ENCODE measurements around the gene DERA.

DERA gene

DNA sequence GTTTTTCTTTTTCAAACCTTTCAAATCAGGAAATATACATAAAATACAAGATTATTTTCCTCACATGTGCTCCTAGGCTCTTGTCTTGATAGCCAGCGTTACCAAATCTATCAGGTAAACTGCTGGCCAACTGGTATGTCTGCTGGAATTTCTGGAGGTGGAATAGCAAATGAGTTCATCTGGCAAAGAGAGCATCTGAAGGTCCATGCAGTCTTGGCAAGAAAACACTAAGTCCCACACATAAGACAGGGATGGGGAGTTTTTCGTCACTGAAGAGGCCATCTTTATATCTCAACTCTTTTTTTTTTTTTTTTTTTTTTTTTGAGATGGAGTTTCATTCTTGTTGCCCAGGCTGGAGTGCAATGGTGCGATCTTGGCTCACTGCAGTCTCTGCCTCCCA lies 60.1 kb downstream of the DERA start:
- POLR2A ChIA-PET = no interaction called here
- TF ChIP-seq ZNF768 (tag by site-specific recombination; IDR thresholded peaks at IDR 0.05) (no peak), ZNF169 (tag by site-specific recombination; IDR thresholded peaks at IDR 0.05) (no peak), ZFP3 (tag by site-specific recombination; IDR thresholded peaks at IDR 0.05; ENCODE audit: low read depth) (no peak), ZNF223 (tag by site-specific recombination; IDR thresholded peaks at IDR 0.05) (no peak), ZNF785 (tag by site-specific recombination; IDR thresholded peaks at IDR 0.05) (no peak), MEIS1 (CRISPR knock-in tag; IDR thresholded peaks at IDR 0.05; ENCODE audit: borderline replicate concordance) (no peak), ZNF133 (tag by site-specific recombination; IDR thresholded peaks at IDR 0.05) (no peak), ZBTB1 (tag by site-specific recombination; IDR thresholded peaks at IDR 0.05) (no peak), ZSCAN16 (tag by site-specific recombination; IDR thresholded peaks at IDR 0.05) (no peak), ZXDB (tag by site-specific recombination; IDR thresholded peaks at IDR 0.05) (no peak), MYNN (tag by site-specific recombination; IDR thresholded peaks at IDR 0.05; ENCODE audit: borderline replicate concordance) (no peak), RBAK (tag by site-specific recombination; IDR thresholded peaks at IDR 0.05) (no peak), ZNF239 (tag by site-specific recombination; IDR thresholded peaks at IDR 0.05) (no peak), SALL2 (tag by site-specific recombination; IDR thresholded peaks at IDR 0.05; ENCODE audit: borderline replicate concordance) (no peak), ZBTB7A (tag by site-specific recombination; IDR thresholded peaks at IDR 0.05; ENCODE audit: low read depth) (no peak), FEZF1 (tag by site-specific recombination; IDR thresholded peaks at IDR 0.05) (no peak)
- TF ChIP-seq, protein P1, sequence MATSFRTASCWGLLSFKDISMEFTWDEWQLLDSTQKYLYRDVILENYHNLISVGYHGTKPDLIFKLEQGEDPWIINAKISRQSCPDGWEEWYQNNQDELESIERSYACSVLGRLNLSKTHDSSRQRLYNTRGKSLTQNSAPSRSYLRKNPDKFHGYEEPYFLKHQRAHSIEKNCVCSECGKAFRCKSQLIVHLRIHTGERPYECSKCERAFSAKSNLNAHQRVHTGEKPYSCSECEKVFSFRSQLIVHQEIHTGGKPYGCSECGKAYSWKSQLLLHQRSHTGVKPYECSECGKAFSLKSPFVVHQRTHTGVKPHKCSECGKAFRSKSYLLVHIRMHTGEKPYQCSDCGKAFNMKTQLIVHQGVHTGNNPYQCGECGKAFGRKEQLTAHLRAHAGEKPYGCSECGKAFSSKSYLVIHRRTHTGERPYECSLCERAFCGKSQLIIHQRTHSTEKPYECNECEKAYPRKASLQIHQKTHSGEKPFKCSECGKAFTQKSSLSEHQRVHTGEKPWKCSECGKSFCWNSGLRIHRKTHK (tag by site-specific recombination; IDR thresholded peaks at IDR 0.05) = no peak
- TF ChIP-seq, protein P2, sequence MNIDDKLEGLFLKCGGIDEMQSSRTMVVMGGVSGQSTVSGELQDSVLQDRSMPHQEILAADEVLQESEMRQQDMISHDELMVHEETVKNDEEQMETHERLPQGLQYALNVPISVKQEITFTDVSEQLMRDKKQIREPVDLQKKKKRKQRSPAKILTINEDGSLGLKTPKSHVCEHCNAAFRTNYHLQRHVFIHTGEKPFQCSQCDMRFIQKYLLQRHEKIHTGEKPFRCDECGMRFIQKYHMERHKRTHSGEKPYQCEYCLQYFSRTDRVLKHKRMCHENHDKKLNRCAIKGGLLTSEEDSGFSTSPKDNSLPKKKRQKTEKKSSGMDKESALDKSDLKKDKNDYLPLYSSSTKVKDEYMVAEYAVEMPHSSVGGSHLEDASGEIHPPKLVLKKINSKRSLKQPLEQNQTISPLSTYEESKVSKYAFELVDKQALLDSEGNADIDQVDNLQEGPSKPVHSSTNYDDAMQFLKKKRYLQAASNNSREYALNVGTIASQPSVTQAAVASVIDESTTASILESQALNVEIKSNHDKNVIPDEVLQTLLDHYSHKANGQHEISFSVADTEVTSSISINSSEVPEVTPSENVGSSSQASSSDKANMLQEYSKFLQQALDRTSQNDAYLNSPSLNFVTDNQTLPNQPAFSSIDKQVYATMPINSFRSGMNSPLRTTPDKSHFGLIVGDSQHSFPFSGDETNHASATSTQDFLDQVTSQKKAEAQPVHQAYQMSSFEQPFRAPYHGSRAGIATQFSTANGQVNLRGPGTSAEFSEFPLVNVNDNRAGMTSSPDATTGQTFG (tag by site-specific recombination; IDR thresholded peaks at IDR 0.05; ENCODE audit: borderline replicate concordance) = no peak
- TF ChIP-seq, protein P3, sequence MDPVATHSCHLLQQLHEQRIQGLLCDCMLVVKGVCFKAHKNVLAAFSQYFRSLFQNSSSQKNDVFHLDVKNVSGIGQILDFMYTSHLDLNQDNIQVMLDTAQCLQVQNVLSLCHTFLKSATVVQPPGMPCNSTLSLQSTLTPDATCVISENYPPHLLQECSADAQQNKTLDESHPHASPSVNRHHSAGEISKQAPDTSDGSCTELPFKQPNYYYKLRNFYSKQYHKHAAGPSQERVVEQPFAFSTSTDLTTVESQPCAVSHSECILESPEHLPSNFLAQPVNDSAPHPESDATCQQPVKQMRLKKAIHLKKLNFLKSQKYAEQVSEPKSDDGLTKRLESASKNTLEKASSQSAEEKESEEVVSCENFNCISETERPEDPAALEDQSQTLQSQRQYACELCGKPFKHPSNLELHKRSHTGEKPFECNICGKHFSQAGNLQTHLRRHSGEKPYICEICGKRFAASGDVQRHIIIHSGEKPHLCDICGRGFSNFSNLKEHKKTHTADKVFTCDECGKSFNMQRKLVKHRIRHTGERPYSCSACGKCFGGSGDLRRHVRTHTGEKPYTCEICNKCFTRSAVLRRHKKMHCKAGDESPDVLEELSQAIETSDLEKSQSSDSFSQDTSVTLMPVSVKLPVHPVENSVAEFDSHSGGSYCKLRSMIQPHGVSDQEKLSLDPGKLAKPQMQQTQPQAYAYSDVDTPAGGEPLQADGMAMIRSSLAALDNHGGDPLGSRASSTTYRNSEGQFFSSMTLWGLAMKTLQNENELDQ (tag by site-specific recombination; IDR thresholded peaks at IDR 0.05; ENCODE audit: low read depth) = no peak
- TF ChIP-seq, protein P4, sequence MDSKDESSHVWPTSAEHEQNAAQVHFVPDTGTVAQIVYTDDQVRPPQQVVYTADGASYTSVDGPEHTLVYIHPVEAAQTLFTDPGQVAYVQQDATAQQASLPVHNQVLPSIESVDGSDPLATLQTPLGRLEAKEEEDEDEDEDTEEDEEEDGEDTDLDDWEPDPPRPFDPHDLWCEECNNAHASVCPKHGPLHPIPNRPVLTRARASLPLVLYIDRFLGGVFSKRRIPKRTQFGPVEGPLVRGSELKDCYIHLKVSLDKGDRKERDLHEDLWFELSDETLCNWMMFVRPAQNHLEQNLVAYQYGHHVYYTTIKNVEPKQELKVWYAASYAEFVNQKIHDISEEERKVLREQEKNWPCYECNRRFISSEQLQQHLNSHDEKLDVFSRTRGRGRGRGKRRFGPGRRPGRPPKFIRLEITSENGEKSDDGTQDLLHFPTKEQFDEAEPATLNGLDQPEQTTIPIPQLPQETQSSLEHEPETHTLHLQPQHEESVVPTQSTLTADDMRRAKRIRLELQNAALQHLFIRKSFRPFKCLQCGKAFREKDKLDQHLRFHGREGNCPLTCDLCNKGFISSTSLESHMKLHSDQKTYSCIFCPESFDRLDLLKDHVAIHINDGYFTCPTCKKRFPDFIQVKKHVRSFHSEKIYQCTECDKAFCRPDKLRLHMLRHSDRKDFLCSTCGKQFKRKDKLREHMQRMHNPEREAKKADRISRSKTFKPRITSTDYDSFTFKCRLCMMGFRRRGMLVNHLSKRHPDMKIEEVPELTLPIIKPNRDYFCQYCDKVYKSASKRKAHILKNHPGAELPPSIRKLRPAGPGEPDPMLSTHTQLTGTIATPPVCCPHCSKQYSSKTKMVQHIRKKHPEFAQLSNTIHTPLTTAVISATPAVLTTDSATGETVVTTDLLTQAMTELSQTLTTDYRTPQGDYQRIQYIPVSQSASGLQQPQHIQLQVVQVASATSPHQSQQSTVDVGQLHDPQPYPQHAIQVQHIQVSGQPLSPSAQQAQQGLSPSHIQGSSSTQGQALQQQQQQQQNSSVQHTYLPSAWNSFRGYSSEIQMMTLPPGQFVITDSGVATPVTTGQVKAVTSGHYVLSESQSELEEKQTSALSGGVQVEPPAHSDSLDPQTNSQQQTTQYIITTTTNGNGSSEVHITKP (tag by site-specific recombination; IDR thresholded peaks at IDR 0.05) = no peak
- H3K27ac ChIP-seq (ENCODE audit: extremely low read depth, low read depth, low read length) = no peak overlapping the region
- H3K4me1 ChIP-seq (ENCODE audit: control insufficient read depth, insufficient read depth, low read length) = no peaks in the 10 kb centered on the region
- CTCF ChIA-PET = no interaction called here
- H3K9me3 ChIP-seq (ENCODE audit: control insufficient read depth, insufficient read depth, low read depth, low read length) = no peaks in the 10 kb centered on the region
- H3K4me3 ChIP-seq (ENCODE audit: low read depth, low read length) = no peak overlapping the region
- peaks cover 0 to 12% of the 10 kb centered on the region in 2 experiments; a peak in 1 of 3 replicates for H3K36me3 ChIP-seq (ENCODE audit: control insufficient read depth in 2 of 2, insufficient read depth in 1 of 2, low read length in 2 of 2)

Data from HEK293 (cell line).